Tibial artery (tissue), 4 donors: ENCODE results near the gene BTRC.

Source experiments
- DNase-seq, 2 donors: peaks; one replicate each; pipeline ENCODE4 v3.0.0-alpha.2; 2019
- H3K27ac ChIP-seq, 2 donors: fragments of 200-600 bp; sonication (generic) in 1 of 2; 1 replicate in 1 of 2; 2 replicates in 1 of 2; pipeline ENCODE4 v1.5.1; 2018 to 2019; ENCODE audit warnings: mild to moderate bottlenecking in 1 of 2
- H3K27me3 ChIP-seq, 2 donors: fragments of 200-600 bp; sonication (generic) in 1 of 2; one replicate each; pipeline versions ENCODE4 v1.5.1 to v1.6.0; 2016 to 2019
- H3K36me3 ChIP-seq, 3 donors: fragments of 200-600 bp; sonication (generic) in 2 of 3; one replicate each; pipeline ENCODE4 v1.5.1; 2016 to 2019; ENCODE audit warnings: mild to moderate bottlenecking in 2 of 3
- H3K4me1 ChIP-seq, 4 donors: fragments of 200-600 bp; sonication (generic) in 2 of 4; 1 replicate in 3 of 4; 2 replicates in 1 of 4; pipeline ENCODE4 v1.5.1; 2016 to 2019
- H3K4me3 ChIP-seq, 2 donors: fragments of 200-600 bp; sonication (generic) in 1 of 2; 1 replicate in 1 of 2; 2 replicates in 1 of 2; pipeline ENCODE4 v1.5.1; 2018 to 2019; ENCODE audit warnings: mild to moderate bottlenecking in 2 of 2
- H3K9me3 ChIP-seq, 3 donors: fragments of 200-600 bp; sonication (generic) in 1 of 3; one replicate each; pipeline ENCODE4 v1.5.1; 2016 to 2019
- CTCF ChIP-seq, 2 experiments: fragments of 200-600 bp in 1 of 2; fragments of 450-650 bp in 1 of 2; IDR thresholded peaks; one replicate each; pipeline ENCODE4 v1.5.1; 2017 to 2019; ENCODE audit warnings: antibody characterized with exemption in 2 of 2, mild to moderate bottlenecking in 1 of 2, moderate library complexity in 1 of 2
- intact Hi-C: fragments of 100-400 bp; cut with DNase I; formaldehyde crosslinking; loops from one replicate; pipeline ENCODE4 v1.15.0; 2023; ENCODE audit warnings: low total_unique reads

The BTRC gene

GRCh38 chr10:101538446-101538845 lies 184.5 kb downstream of the BTRC start:
- Histone ChIP-seq H3K9me3 (no peaks in the 10 kb centered on the region), H3K27ac (no peak overlapping the region), H3K4me3 (no peak overlapping the region), H3K27me3 (no peaks in the 10 kb centered on the region), H3K4me1 (no peaks in the 10 kb centered on the region), H3K36me3 (peaks cover 23 to 51% (median 28%) of the 10 kb centered on the region in 3 donors)
- TF ChIP-seq CTCF (IDR thresholded peaks at IDR 0.05), result no peak
- intact Hi-C loops, result no loop called here
- no peak for DNase-seq

GRCh38 chr10:101545898-101546297 lies 191.9 kb downstream of the BTRC start:
- no peak for DNase-seq
- no peak for TF ChIP-seq CTCF (IDR thresholded peaks at IDR 0.05)
- no peaks in the 10 kb centered on the region for H3K27me3 ChIP-seq
- peaks cover 0 to 12% (median 3%) of the 10 kb centered on the region in 4 donors for H3K4me1 ChIP-seq
- intact Hi-C loops, result no loop called here
- H3K9me3 ChIP-seq, result no peaks in the 10 kb centered on the region
- no peak overlapping the region for H3K4me3 ChIP-seq
- H3K36me3 ChIP-seq, result peaks cover 2 to 10% (median 4%) of the 10 kb centered on the region in 3 donors
- H3K27ac ChIP-seq, result no peak overlapping the region

- H3K36me3 ChIP-seq, result peaks cover 17 to 52% (median 32%) of the 10 kb centered on the region in 3 donors
- no peaks in the 10 kb centered on the region for H3K27me3 ChIP-seq
Observed at GRCh38 chr10:101550965-101551364, 197.0 kb downstream of the BTRC start.

GRCh38 chr10:101552442-101552841 lies 198.5 kb downstream of the BTRC start:
- H3K36me3 ChIP-seq, result peaks cover 17 to 53% (median 32%) of the 10 kb centered on the region in 3 donors
- intact Hi-C loops, result no loop called here
- no peaks in the 10 kb centered on the region for H3K9me3 ChIP-seq

More at GRCh38 chr10:101550965-101551364, 197.0 kb downstream of the BTRC start:
- intact Hi-C loops, result no loop called here
- TF ChIP-seq CTCF (IDR thresholded peaks at IDR 0.05), result no peak
- Histone ChIP-seq H3K9me3 (no peaks in the 10 kb centered on the region), H3K4me3 (no peak overlapping the region), H3K4me1 (peaks cover 0 to 12% (median 3%) of the 10 kb centered on the region in 4 donors), H3K27ac (no peak overlapping the region)
- no peak for DNase-seq

GRCh38 chr10:101557541-101557940 lies 203.6 kb downstream of the BTRC start:
- TF ChIP-seq CTCF (IDR thresholded peaks at IDR 0.05), result no peak
- intact Hi-C loops, result no loop called here
- H3K9me3 ChIP-seq, result no peaks in the 10 kb centered on the region
- no peak overlapping the region for H3K27ac ChIP-seq
- peaks cover 0 to 4% (median 0%) of the 10 kb centered on the region in 4 donors for H3K4me1 ChIP-seq
- H3K36me3 ChIP-seq, result peaks cover 7 to 33% (median 20%) of the 10 kb centered on the region in 3 donors
- no peak for DNase-seq
- no peak overlapping the region for H3K4me3 ChIP-seq
- H3K27me3 ChIP-seq, result peaks cover 0 to 30% of the 10 kb centered on the region in 2 donors

More at GRCh38 chr10:101552442-101552841, 198.5 kb downstream of the BTRC start:
- no peak for DNase-seq
- Histone ChIP-seq H3K27me3 (no peaks in the 10 kb centered on the region), H3K4me3 (no peak overlapping the region), H3K27ac (no peak overlapping the region), H3K4me1 (peaks cover 0 to 12% (median 3%) of the 10 kb centered on the region in 4 donors)
- TF ChIP-seq CTCF (IDR thresholded peaks at IDR 0.05), result no peak

GRCh38 chr10:101558204-101558603 lies 204.2 kb downstream of the BTRC start:
- Histone ChIP-seq H3K4me1 (peaks cover 0 to 4% (median 0%) of the 10 kb centered on the region in 4 donors), H3K36me3 (peaks cover under 1 to 27% (median 13%) of the 10 kb centered on the region in 3 donors), H3K9me3 (no peaks in the 10 kb centered on the region), H3K27ac (no peak overlapping the region), H3K4me3 (no peak overlapping the region), H3K27me3 (peaks cover 0 to 36% of the 10 kb centered on the region in 2 donors)
- no peak for TF ChIP-seq CTCF (IDR thresholded peaks at IDR 0.05)
- intact Hi-C loops, result no loop called here
- DNase-seq, result no peak
